HG02588 (cell line): Measurements from ENCODE around the gene ODF2.
A peak's percentile ranks its signal among the peaks of the same experiment; 100 is the strongest.
"Not testable (repeated sequence)": the region's sequence is repeated elsewhere in the genome, so short reads cannot be mapped to it uniquely, and the experiment has no call there.

Experiments used
- ATAC-seq: cut with Tn5 transposase; IDR thresholded peaks from one replicate; pipeline ENCODE4 v1.9.1; 2021; ENCODE audit warnings: mild to moderate bottlenecking, moderate library complexity; ENCODE audit not compliant: unreplicated experiment

Gene ODF2

GRCh38 chr9:128423356-128423755, 32.5 kb upstream of the ODF2 start:
- ATAC-seq = not testable (repeated sequence)

DNA sequence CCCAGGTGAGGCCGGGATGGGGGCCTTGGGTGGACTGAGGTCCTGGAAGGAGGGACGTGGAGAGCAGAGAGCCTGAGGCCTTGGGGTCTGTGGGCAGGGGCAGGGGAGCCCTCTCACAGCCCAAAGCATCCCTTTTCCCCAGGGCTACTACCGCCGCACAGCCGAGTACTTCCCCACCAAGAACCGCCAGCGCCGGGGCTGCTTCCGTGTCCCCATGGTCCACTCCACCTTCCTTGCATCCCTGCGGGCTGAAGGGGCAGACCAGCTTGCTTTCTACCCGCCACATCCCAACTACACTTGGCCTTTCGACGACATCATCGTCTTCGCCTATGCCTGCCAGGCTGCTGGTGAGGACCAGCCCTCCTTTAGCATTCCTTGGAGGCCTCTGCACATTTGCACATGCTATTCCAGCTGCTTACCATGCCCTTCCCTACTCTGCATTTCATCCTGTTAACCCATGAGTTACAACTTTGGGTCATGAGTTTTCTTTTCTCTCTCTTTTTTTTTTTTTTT, 31.5 kb upstream of the ODF2 start:
- ATAC-seq = no peak

- ATAC-seq = no peak
These were observed 26.9 kb upstream of the ODF2 start for GRCh38 chr9:128428644-128429512.

GRCh38 chr9:128429513-128430086, 26.2 kb upstream of the ODF2 start:
- no peak for ATAC-seq

DNA sequence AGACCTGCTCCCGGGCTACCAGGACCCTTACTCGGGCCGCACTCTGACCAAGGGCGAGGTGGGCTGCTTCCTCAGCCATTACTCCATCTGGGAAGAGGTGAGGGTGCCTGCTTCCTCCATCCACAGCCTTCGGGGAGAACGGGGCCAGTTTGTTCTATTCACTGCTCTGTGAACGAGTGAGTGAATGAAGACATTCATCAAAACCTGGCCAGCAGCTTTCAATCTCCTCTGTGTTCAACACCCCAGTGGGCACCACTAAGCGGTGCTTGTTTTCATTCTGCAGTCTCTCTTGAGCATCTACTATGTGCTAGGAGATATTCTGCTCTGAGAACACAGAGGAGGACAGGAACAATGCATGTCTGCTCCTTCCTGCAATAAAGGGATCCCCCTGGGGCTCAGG, 24.6 kb upstream of the ODF2 start:
- no peak for ATAC-seq

- no peak for ATAC-seq
These were observed 21.5 kb upstream of the ODF2 start for GRCh38 chr9:128434340-128434739.

DNA sequence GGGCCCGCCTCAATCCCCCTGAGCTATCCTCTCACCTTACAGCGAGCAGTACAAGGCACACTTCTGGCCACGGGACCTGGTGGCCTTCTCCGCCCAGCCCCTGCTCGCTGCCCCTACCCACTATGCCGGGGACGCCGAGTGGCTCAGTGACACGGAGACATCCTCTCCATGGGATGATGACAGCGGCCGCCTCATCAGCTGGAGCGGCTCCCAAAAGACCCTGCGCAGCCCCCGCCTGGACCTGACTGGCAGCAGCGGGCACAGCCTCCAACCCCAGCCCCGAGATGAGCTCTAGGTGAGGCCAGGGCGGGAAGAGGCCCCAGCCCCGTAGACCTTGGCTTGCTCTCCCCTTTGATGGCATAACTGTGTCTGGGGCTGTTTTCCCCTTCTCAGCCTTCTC, 20.2 kb upstream of the ODF2 start:
- no peak for ATAC-seq

GRCh38 chr9:128438343-128439109, 17.3 kb upstream of the ODF2 start:
- no peak for ATAC-seq

GRCh38 chr9:128439273-128439672, 16.5 kb upstream of the ODF2 start:
- no peak for ATAC-seq

DNA sequence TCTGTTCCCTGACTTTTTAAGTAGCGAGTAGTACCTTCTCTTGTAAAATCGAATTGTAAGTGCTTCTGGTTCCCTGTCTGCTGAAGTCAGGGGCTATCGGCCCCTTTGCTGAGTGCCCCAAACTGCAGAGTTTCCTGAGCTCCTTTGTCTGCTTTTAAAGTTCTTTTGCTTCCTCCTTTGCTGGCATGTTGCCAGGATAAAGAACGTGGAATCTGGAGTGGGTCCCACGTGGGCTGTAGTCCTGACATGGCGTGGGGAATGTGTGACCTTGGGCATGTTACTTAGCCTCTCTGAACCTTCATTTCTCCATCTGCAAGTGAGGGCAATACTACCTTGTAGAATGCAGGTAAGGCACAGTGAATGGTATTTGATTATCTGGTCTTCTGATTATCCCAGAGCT, 13.7 kb upstream of the ODF2 start:
- ATAC-seq = no peak

- not testable (repeated sequence) for ATAC-seq
These were observed 9.3 kb upstream of the ODF2 start for GRCh38 chr9:128446505-128446904.

GRCh38 chr9:128448746-128449145, 7.1 kb upstream of the ODF2 start:
- ATAC-seq = no peak

DNA sequence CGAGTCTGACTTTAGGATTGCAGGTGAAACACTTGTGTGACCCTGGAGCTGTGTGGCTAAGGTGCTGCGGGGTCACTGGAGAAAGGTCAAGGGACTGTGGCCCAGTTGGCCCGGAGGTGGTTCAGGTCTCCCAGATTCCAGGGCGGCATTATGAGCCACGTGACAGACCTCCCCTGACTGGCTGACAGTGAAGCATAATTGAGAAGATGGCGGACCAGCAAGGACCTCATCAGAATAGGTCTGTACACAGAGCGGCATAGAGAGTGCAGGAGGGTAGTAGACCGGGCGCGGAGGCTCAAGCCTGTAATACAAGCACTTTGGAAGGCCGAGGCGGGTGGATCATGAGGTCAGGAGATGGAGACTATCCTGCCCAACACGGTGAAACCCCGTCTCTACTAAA, 815 bp upstream of the ODF2 start:
- no peak for ATAC-seq

DNA sequence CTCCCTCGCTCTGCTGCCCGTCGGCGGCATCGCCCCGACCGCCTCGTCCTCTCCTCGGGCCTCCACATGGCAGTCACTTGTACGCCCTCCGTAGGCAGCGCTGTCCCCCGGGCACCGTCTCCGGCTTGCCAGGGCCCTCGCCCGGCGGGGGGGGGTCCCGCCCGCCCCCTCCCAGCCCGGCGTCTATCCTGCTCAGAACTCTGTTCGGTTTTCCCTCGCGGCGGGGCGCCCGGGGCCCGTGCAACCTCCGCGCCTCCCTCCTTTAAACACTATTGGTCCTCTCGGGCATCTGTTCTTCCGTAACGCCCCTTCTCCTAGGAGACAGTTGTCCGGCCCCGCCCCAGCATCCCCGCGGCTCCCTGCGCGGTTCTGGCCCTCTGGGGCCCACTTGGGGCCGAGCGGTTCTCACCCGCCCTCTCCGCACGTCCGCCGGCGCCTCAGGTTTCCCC, 831 bp downstream of the ODF2 start:
- peak; percentile 51 for ATAC-seq

DNA sequence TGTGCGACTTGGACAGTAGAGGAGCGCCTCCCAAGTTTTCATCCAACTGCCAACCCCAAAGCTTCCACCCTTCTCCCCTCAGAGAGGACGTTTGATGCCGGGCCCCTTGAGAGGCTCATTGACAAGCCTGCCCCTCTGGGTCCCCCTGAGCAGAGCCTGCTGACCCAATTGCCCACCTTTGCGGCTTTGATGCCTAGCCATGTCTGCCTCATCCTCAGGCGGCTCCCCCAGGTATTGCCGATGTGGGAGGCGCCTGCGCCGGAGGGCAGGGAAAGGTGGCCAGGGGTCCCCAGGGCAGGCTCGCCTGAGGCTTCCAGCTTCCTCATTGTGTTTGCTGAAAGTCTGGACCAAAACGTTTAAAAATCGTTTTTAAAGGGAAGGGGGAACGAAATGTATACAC, 1.4 kb downstream of the ODF2 start:
- ATAC-seq = no peak

DNA sequence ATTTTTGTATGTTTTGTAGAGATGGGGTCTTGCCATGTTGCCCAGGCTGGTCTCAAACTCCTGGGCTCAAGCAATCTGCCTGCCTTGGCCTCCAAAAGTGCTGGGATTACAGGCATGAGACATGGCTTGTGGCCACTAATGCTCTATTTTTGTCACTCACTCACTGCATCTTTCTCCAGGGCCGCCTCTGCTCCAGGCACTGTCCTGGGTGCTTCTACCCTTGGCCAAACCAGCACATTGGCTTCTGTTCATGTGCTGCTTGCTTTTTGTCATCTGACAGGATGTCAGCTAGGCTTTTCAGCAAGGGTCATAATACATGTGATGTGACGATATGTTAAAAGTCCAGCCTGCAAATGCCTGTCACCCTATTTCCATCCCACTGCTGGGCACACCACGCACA, 3.2 kb downstream of the ODF2 start:
- no peak for ATAC-seq

- no peak for ATAC-seq
These were observed 13.3 kb downstream of the ODF2 start for GRCh38 chr9:128469070-128469469.

DNA sequence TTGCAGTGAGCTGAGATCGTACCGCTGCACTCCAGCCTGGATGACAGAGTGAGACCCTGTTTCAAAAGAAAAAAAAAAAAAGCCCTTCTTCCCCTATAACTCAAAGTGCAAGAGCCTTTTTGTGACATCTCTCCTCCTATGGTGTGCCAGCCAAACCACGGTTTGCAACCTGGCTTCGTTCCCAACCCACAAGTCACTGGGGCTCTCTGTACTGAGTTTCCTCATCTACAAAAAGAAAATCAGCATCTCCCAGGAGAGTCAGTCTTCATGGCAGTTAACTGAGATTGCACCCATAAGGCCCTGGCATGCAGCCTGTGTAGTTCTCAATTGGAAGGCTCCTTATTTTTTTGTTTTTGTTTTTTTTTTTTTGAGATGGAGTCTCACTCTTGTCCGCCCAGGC, 14.8 kb downstream of the ODF2 start:
- ATAC-seq = no peak

GRCh38 chr9:128473104-128473503, 17.3 kb downstream of the ODF2 start:
- no peak for ATAC-seq

DNA sequence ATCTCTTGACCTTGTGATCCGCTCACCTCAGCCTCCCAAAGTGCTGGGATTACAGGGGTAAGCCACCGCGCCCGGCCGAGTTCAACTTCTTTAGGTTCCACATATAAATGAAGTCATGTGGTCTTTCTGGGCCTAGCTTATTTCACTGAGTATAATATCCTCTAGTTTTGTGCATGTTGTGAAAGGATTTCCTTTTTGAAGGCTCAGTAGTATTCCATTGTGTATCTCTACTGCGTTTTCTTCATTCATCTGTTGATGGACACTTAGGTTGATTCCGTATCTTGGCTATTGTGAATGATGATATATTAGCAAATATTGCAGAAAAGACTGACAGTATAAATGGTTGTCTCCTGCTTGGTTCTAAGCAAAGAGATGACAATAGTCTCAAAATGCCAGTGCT, 20.1 kb downstream of the ODF2 start:
- no peak for ATAC-seq

GRCh38 chr9:128479262-128479661, 23.5 kb downstream of the ODF2 start:
- ATAC-seq = no peak

GRCh38 chr9:128481561-128481960, 25.8 kb downstream of the ODF2 start:
- no peak for ATAC-seq
